Epithelial cell of esophagus (primary cell): Measurements from ENCODE around the gene SIAH1.
"Not testable (repeated sequence)": the region's sequence is repeated elsewhere in the genome, so short reads cannot be mapped to it uniquely, and the experiment has no call there.

Source experiments
- DNase-seq: peaks from one replicate; pipeline ENCODE4 v3.0.0; 2010; ENCODE audit warnings: low read depth
- H3K4me3 ChIP-seq: 2 replicates; pipeline ENCODE4 v1.5.1; 2011; ENCODE audit warnings: mild to moderate bottlenecking, low read length, control low read depth
- CTCF ChIP-seq: IDR thresholded peaks from 2 replicates; pipeline ENCODE4 v1.5.1; 2011; ENCODE audit warnings: low read depth, mild to moderate bottlenecking, low read length, control low read depth, inconsistent platforms; ENCODE audit not compliant: insufficient read depth; ENCODE audit errors: missing control alignments

The SIAH1 gene

GRCh38 chr16:48408688-48409087 is 23.5 kb upstream of the SIAH1 start:
- peak; percentile 44 for DNase-seq
- no peak overlapping the region for H3K4me3 ChIP-seq
- TF ChIP-seq CTCF, result no peak

- DNase-seq, result no peak
- H3K4me3 ChIP-seq, result no peak overlapping the region
- TF ChIP-seq CTCF, result no peak
These were observed 20.7 kb upstream of the SIAH1 start for GRCh38 chr16:48405907-48406306.

GRCh38 chr16:48405153-48405552 is 19.9 kb upstream of the SIAH1 start:
- no peak for TF ChIP-seq CTCF
- no peak overlapping the region for H3K4me3 ChIP-seq

GRCh38 chr16:48402547-48402946 is 17.3 kb upstream of the SIAH1 start:
- not testable (repeated sequence) for DNase-seq, H3K4me3 ChIP-seq

More at GRCh38 chr16:48405153-48405552, 19.9 kb upstream of the SIAH1 start:
- DNase-seq, result no peak

GRCh38 chr16:48395375-48395774 is 10.2 kb upstream of the SIAH1 start:
- no peak for TF ChIP-seq CTCF
- DNase-seq, result no peak
- H3K4me3 ChIP-seq, result no peak overlapping the region

GRCh38 chr16:48394355-48394703 is 9.1 kb upstream of the SIAH1 start:
- no peak for TF ChIP-seq CTCF
- no peak overlapping the region for H3K4me3 ChIP-seq
- no peak for DNase-seq

GRCh38 chr16:48393485-48394354 is 8.5 kb upstream of the SIAH1 start:
- no peak for TF ChIP-seq CTCF
- no peak overlapping the region for H3K4me3 ChIP-seq
- peak; percentile 55 for DNase-seq
